Fibroblast of lung (primary cell): ENCODE data around the gene GPR68. TPM values are rescaled to one million over a fixed set of nuclear protein-coding genes. Genes with fewer than 3 reads are reported as not detected.

Experiments used
- DNase-seq, 2 donors: peaks; one replicate each; pipeline versions ENCODE4 v3.0.0 to v3.0.0-alpha.2; 2010; ENCODE audit warnings: low read depth in 2 of 2
- H2AFZ ChIP-seq: 2 replicates; pipeline ENCODE4 v1.5.1; 2012; ENCODE audit warnings: low read length, control low read depth, inconsistent platforms
- H3K27ac ChIP-seq: 2 replicates; pipeline ENCODE4 v1.5.1; 2011; ENCODE audit warnings: low read length, control low read depth; ENCODE audit not compliant: insufficient read depth
- H3K27me3 ChIP-seq: 2 replicates; pipeline ENCODE4 v1.5.1; 2011; ENCODE audit warnings: mild to moderate bottlenecking, low read length; ENCODE audit not compliant: control insufficient read depth, insufficient read depth
- H3K36me3 ChIP-seq: 2 replicates; pipeline ENCODE4 v1.5.1; 2011; ENCODE audit warnings: low read length; ENCODE audit not compliant: control insufficient read depth, insufficient read depth
- H3K4me1 ChIP-seq: 2 replicates; pipeline ENCODE4 v1.5.1; 2011; ENCODE audit warnings: low read length; ENCODE audit not compliant: control insufficient read depth, insufficient read depth; ENCODE audit errors: extremely low read depth
- H3K4me2 ChIP-seq: 2 replicates; pipeline ENCODE4 v1.5.1; 2011; ENCODE audit warnings: low read length, control low read depth; ENCODE audit not compliant: insufficient read depth; ENCODE audit errors: extremely low read depth
- H3K4me3 ChIP-seq, 4 experiments: fragments of 200-600 bp in 1 of 4; sonication (generic) in 1 of 4; replicated peaks in 1 of 4; 2 replicates each; pipeline ENCODE4 v1.5.1; 2011 to 2016; ENCODE audit warnings: low read length in 4 of 4, low read depth in 3 of 4, mild to moderate bottlenecking in 3 of 4, control low read depth in 2 of 4, inconsistent platforms in 1 of 4, mixed read lengths in 1 of 4; ENCODE audit not compliant: insufficient read depth in 1 of 4; ENCODE audit errors: control extremely low read depth in 1 of 4
- H3K79me2 ChIP-seq: 2 replicates; pipeline ENCODE4 v1.5.1; 2012; ENCODE audit warnings: mild to moderate bottlenecking, low read length, inconsistent platforms; ENCODE audit not compliant: control insufficient read depth, insufficient read depth
- H3K9ac ChIP-seq: 2 replicates; pipeline ENCODE4 v1.5.1; 2011; ENCODE audit warnings: mild to moderate bottlenecking, low read length, control low read depth; ENCODE audit not compliant: insufficient read depth
- H3K9me3 ChIP-seq: 2 replicates; pipeline ENCODE4 v1.5.1; 2012; ENCODE audit warnings: low read depth, low read length; ENCODE audit not compliant: control insufficient read depth, insufficient read depth
- H4K20me1 ChIP-seq: 2 replicates; pipeline ENCODE4 v1.5.1; 2011; ENCODE audit warnings: low read length; ENCODE audit not compliant: control insufficient read depth, insufficient read depth; ENCODE audit errors: extremely low read depth
- EZH2 ChIP-seq: IDR thresholded peaks from 2 replicates; pipeline ENCODE4 v1.5.1; 2012; ENCODE audit warnings: low read length, control low read depth, mild to moderate bottlenecking; ENCODE audit errors: missing control alignments
- polyA plus RNA-seq, 2 donors: library from polyadenylated mRNA; depleted of rRNA in 1 of 2; stranded (reverse) in 1 of 2; unstranded in 1 of 2; fragments of >200 nt; gene quantifications; 2 replicates each; pipeline ENCODE4 v1.2.1, GENCODE V29; 2011 to 2012; ENCODE audit warnings: missing spikeins in 1 of 2
- total RNA-seq: library from RNA; depleted of rRNA; stranded (reverse); fragments of >200 nt; gene quantifications from 2 replicates; pipeline ENCODE4 v1.2.1, GENCODE V29; 2014
- TF ChIP-seq, protein P1 (sequence below), 2 donors: IDR thresholded peaks in 1 of 2; conservative IDR thresholded peaks in 1 of 2; 1 replicate in 1 of 2; 2 replicates in 1 of 2; pipeline ENCODE4 v1.5.1; 2011 to 2012; ENCODE audit warnings: low read length in 2 of 2, control low read depth in 1 of 2, inconsistent platforms in 1 of 2, low read depth in 1 of 2, mild to moderate bottlenecking in 1 of 2

Gene GPR68
- total and polyA plus RNA-seq, 2 donors (not counting 1 experiment from before 2014, with no cell fraction given), result 0.37 to 0.66 TPM

DNA sequence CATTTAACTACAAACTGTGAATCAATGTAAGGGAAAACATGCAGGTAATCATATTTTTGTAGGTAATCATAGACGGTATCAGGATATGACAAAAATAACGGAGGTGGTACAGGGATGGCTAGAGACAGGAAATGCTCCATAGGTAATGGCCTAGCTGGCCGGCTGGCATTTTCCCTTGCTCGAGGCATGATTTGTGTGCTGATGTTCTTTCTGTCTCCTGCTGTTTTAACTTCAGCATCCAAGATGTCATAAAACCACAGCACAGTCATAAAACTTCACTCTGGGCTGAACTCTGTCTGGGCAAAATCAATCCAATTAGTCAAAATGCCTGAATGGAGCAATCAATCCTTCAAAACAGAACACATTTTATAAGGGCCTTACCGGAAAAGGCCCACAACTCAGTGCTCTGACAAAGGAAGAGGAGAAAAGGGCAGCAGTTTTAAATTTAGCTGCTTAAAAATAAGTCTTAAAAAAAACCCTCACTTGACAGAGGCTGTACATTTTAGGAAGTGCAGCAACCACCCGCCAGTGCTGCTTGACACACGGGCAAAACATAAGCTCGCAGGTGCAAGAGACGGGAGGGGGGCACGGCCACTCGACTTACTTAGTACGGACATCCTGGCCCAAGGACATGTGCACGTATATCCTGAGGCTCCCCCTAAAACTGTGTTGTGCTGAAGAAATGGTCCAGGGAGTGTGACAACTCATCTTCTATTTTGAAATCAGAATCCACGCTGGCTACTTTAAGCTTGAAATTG, 40.5 kb upstream of the GPR68 start:
- H4K20me1 ChIP-seq, result no peaks in the 10 kb centered on the region
- no peak overlapping the region for H3K27ac ChIP-seq
- H3K9me3 ChIP-seq, result no peaks in the 10 kb centered on the region
- no peak overlapping the region for H3K4me2 ChIP-seq
- H3K9ac ChIP-seq, result no peak overlapping the region
- DNase-seq, result peak in 1 of 2 donors; percentile 8
- no peak overlapping the region for H3K4me3 ChIP-seq
- H3K36me3 ChIP-seq, result no peaks in the 10 kb centered on the region
- peaks cover 3% of the 10 kb centered on the region for H3K4me1 ChIP-seq
- no peaks in the 10 kb centered on the region for H3K27me3 ChIP-seq
- no peak overlapping the region for H2AFZ ChIP-seq
- TF ChIP-seq, protein P1, sequence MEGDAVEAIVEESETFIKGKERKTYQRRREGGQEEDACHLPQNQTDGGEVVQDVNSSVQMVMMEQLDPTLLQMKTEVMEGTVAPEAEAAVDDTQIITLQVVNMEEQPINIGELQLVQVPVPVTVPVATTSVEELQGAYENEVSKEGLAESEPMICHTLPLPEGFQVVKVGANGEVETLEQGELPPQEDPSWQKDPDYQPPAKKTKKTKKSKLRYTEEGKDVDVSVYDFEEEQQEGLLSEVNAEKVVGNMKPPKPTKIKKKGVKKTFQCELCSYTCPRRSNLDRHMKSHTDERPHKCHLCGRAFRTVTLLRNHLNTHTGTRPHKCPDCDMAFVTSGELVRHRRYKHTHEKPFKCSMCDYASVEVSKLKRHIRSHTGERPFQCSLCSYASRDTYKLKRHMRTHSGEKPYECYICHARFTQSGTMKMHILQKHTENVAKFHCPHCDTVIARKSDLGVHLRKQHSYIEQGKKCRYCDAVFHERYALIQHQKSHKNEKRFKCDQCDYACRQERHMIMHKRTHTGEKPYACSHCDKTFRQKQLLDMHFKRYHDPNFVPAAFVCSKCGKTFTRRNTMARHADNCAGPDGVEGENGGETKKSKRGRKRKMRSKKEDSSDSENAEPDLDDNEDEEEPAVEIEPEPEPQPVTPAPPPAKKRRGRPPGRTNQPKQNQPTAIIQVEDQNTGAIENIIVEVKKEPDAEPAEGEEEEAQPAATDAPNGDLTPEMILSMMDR (conservative IDR thresholded peaks at IDR 0.05 in 1 of 2, IDR thresholded peaks at IDR 0.05 in 1 of 2; ENCODE audit: low read depth in 1 of 2, low read length in 2 of 2), result no peak
- no peak for TF ChIP-seq EZH2
- no peaks in the 10 kb centered on the region for H3K79me2 ChIP-seq

DNA sequence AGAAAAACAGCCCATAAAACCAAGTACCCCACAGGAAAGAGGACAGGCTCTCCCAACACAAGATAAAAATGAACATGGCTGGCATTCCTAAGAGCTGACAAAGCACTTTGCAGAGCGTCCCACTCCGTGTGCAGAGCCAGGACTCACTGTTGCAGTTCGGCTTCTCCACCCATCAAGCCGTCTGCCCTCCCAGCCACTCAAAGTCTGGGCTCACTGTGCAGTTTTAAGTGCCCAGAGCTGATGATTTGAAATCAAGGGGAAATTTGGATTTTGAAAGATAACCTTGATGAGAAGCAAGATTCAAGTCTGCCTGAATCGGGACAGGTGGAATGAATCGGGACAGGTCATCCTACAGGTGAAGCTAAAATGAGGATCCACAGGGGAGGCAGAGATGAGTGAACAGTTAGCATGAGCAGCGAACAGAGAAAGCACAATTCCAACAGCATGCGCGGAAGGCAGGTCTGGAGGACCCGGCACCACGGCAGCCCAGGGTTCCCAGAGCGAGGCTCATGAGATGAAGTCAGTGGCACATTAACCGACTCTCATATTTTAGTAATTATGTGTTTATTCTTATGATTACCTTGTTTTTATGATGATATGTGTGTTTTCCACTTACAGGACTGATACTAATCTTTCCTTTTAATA, 39.8 kb upstream of the GPR68 start:
- DNase-seq, result peak; percentile 69 to 84
- H3K4me1 ChIP-seq, result peaks cover 3% of the 10 kb centered on the region
- no peaks in the 10 kb centered on the region for H3K36me3 ChIP-seq
- H2AFZ ChIP-seq, result no peak overlapping the region
- no peaks in the 10 kb centered on the region for H3K79me2 ChIP-seq
- H3K27ac ChIP-seq, result no peak overlapping the region
- H4K20me1 ChIP-seq, result no peaks in the 10 kb centered on the region
- H3K27me3 ChIP-seq, result no peaks in the 10 kb centered on the region
- no peaks in the 10 kb centered on the region for H3K9me3 ChIP-seq
- TF ChIP-seq, protein P1 (conservative IDR thresholded peaks at IDR 0.05 in 1 of 2, IDR thresholded peaks at IDR 0.05 in 1 of 2; ENCODE audit: low read depth in 1 of 2, low read length in 2 of 2), result no peak
- no peak for TF ChIP-seq EZH2
- H3K4me2 ChIP-seq, result no peak overlapping the region
- H3K4me3 ChIP-seq, result no peak overlapping the region
- H3K9ac ChIP-seq, result no peak overlapping the region

GRCh38 chr14:91283666-91284065, 39.2 kb upstream of the GPR68 start:
- no peak for DNase-seq
- no peak overlapping the region for H3K27ac ChIP-seq

More at GRCh38 chr14:91283666-91284065, 39.2 kb upstream of the GPR68 start:
- Histone ChIP-seq H2AFZ (peak overlapping the region; percentile 29), H3K9ac (no peak overlapping the region), H3K9me3 (no peaks in the 10 kb centered on the region), H3K4me3 (no peak overlapping the region), H3K36me3 (no peaks in the 10 kb centered on the region), H3K4me1 (peaks cover 3% of the 10 kb centered on the region), H4K20me1 (no peaks in the 10 kb centered on the region), H3K27me3 (no peaks in the 10 kb centered on the region), H3K4me2 (no peak overlapping the region), H3K79me2 (no peaks in the 10 kb centered on the region)
- no peak for TF ChIP-seq EZH2
- TF ChIP-seq, protein P1 (conservative IDR thresholded peaks at IDR 0.05 in 1 of 2, IDR thresholded peaks at IDR 0.05 in 1 of 2; ENCODE audit: low read depth in 1 of 2, low read length in 2 of 2), result no peak
